ENCODE measurements around the gene LPP. TPM values are rescaled to one million over a fixed set of nuclear protein-coding genes. Genes with fewer than 3 reads are reported as not detected.

LPP gene
- total RNA-seq, 1 donor from 2014 or later = 222 TPM

DNA sequence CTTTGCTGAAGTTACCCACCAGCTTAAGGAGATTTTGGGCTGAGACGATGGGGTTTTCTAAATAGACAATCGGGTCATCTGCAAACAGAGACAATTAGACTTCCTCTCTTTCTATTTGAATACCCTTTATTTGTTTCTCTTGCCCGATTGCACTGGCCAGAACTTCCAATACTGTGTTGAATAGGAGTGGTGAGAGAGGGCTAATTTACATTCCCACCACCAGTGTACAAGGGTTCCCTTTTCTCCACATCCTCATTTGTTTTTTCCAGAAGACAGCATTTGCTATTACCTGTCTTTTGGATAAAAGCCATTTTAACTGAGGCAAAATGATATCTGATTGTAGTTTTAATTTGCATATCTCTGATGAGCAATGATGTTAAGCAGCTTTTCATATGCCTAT lies 687.9 kb downstream of the LPP start:
- Histone ChIP-seq H3K4me1 (ENCODE audit: insufficient read depth, low read length) (no peaks in the 10 kb centered on the region), H3K4me3 (ENCODE audit: insufficient read depth, low read depth, low read length) (no peak overlapping the region), H3K27me3 (ENCODE audit: insufficient read depth, low read length) (no peaks in the 10 kb centered on the region), H3K9ac (ENCODE audit: low read length) (no peak overlapping the region), H3K79me2 (ENCODE audit: insufficient read depth, low read length) (peaks cover under 1% of the 10 kb centered on the region), H2AFZ (ENCODE audit: low read depth, low read length) (no peak overlapping the region), H3K4me2 (ENCODE audit: low read length) (no peak overlapping the region), H3K27ac (ENCODE audit: low read depth, low read length) (no peak overlapping the region), H4K20me1 (ENCODE audit: insufficient read depth, low read length) (peaks cover 27% of the 10 kb centered on the region), H3K36me3 (ENCODE audit: insufficient read depth, low read length) (no peaks in the 10 kb centered on the region), H3K9me3 (ENCODE audit: insufficient read depth, low read depth, low read length) (no peaks in the 10 kb centered on the region)
- peaks cover 2% of the 10 kb centered on the region for H3K4me1 Mint-ChIP-seq (ENCODE audit: low read depth, unreplicated experiment)
- H3K4me3 Mint-ChIP-seq (ENCODE audit: unreplicated experiment) = no peak overlapping the region
- FAIRE-seq = no peak
- H3K9me3 Mint-ChIP-seq (ENCODE audit: unreplicated experiment) = peaks cover 2% of the 10 kb centered on the region
- H3K27ac Mint-ChIP-seq (ENCODE audit: unreplicated experiment) = no peak overlapping the region
- no peaks in the 10 kb centered on the region for H3K27me3 Mint-ChIP-seq (ENCODE audit: low read depth, unreplicated experiment)
- peaks cover 11% of the 10 kb centered on the region for H3K36me3 Mint-ChIP-seq (ENCODE audit: low read depth, unreplicated experiment)
- no peak for DNase-seq (ENCODE audit: low read depth)
- no peak for TF ChIP-seq EZH2 (IDR thresholded peaks at IDR 0.05; ENCODE audit: insufficient read depth, low read length)

- Histone ChIP-seq H2AFZ (ENCODE audit: low read depth, low read length) (no peak overlapping the region), H3K27ac (ENCODE audit: low read depth, low read length) (no peak overlapping the region), H3K4me2 (ENCODE audit: low read length) (no peak overlapping the region), H3K27me3 (ENCODE audit: insufficient read depth, low read length) (no peaks in the 10 kb centered on the region), H3K4me1 (ENCODE audit: insufficient read depth, low read length) (no peaks in the 10 kb centered on the region), H3K36me3 (ENCODE audit: insufficient read depth, low read length) (no peaks in the 10 kb centered on the region), H3K9me3 (ENCODE audit: insufficient read depth, low read depth, low read length) (no peaks in the 10 kb centered on the region), H3K9ac (ENCODE audit: low read length) (no peak overlapping the region), H4K20me1 (ENCODE audit: insufficient read depth, low read length) (peaks cover 32% of the 10 kb centered on the region), H3K4me3 (ENCODE audit: insufficient read depth, low read depth, low read length) (no peak overlapping the region), H3K79me2 (ENCODE audit: insufficient read depth, low read length) (peaks cover 4% of the 10 kb centered on the region)
- TF ChIP-seq CTCF (IDR thresholded peaks at IDR 0.05; ENCODE audit: insufficient read depth, low read depth, low read length) = no peak
- no peak for TF ChIP-seq EZH2 (IDR thresholded peaks at IDR 0.05; ENCODE audit: insufficient read depth, low read length)
- Mint-ChIP-seq H3K27ac (ENCODE audit: unreplicated experiment) (no peak overlapping the region), H3K27me3 (ENCODE audit: low read depth, unreplicated experiment) (no peaks in the 10 kb centered on the region), H3K4me1 (ENCODE audit: low read depth, unreplicated experiment) (peaks cover 2% of the 10 kb centered on the region), H3K4me3 (ENCODE audit: unreplicated experiment) (no peak overlapping the region), H3K36me3 (ENCODE audit: low read depth, unreplicated experiment) (peaks cover 11% of the 10 kb centered on the region), H3K9me3 (ENCODE audit: unreplicated experiment) (peaks cover 2% of the 10 kb centered on the region)
- FAIRE-seq = no peak
- DNase-seq (ENCODE audit: low read depth) = no peak
These were observed 688.7 kb downstream of the LPP start for GRCh38 chr3:188842639-188843038.

- Mint-ChIP-seq H3K27me3 (ENCODE audit: low read depth, unreplicated experiment) (no peaks in the 10 kb centered on the region), H3K27ac (ENCODE audit: unreplicated experiment) (no peak overlapping the region), H3K36me3 (ENCODE audit: low read depth, unreplicated experiment) (peaks cover 8% of the 10 kb centered on the region), H3K4me1 (ENCODE audit: low read depth, unreplicated experiment) (peaks cover 2% of the 10 kb centered on the region), H3K9me3 (ENCODE audit: unreplicated experiment) (peaks cover 2% of the 10 kb centered on the region), H3K4me3 (ENCODE audit: unreplicated experiment) (no peak overlapping the region)
- Histone ChIP-seq H3K27me3 (ENCODE audit: insufficient read depth, low read length) (no peaks in the 10 kb centered on the region), H3K36me3 (ENCODE audit: insufficient read depth, low read length) (no peaks in the 10 kb centered on the region), H3K4me2 (ENCODE audit: low read length) (no peak overlapping the region), H3K9ac (ENCODE audit: low read length) (no peak overlapping the region), H4K20me1 (ENCODE audit: insufficient read depth, low read length) (peaks cover 37% of the 10 kb centered on the region), H2AFZ (ENCODE audit: low read depth, low read length) (no peak overlapping the region), H3K79me2 (ENCODE audit: insufficient read depth, low read length) (peaks cover 6% of the 10 kb centered on the region), H3K27ac (ENCODE audit: low read depth, low read length) (no peak overlapping the region), H3K9me3 (ENCODE audit: insufficient read depth, low read depth, low read length) (no peaks in the 10 kb centered on the region), H3K4me1 (ENCODE audit: insufficient read depth, low read length) (no peaks in the 10 kb centered on the region), H3K4me3 (ENCODE audit: insufficient read depth, low read depth, low read length) (no peak overlapping the region)
- DNase-seq (ENCODE audit: low read depth) (no peak), FAIRE-seq (no peak)
- no peak for TF ChIP-seq EZH2 (IDR thresholded peaks at IDR 0.05; ENCODE audit: insufficient read depth, low read length)
- no peak for TF ChIP-seq CTCF (IDR thresholded peaks at IDR 0.05; ENCODE audit: insufficient read depth, low read depth, low read length)
These were observed 690.1 kb downstream of the LPP start for GRCh38 chr3:188844096-188844495.
